ENCODE data around the gene KRTAP19-7. TPM values are rescaled to one million over a fixed set of nuclear protein-coding genes. Genes with fewer than 3 reads are reported as not detected.

The KRTAP19-7 gene
- total RNA-seq, 1 experiment from 2014 or later = not detected

- DNase-seq (no peak), ATAC-seq (no peak)
- ChIA-PET CTCF (no interaction called here), POLR2A (ENCODE audit: unreplicated experiment) (no interaction called here)
- Histone ChIP-seq H3K4me3 (ENCODE audit: low read length) (no peak overlapping the region), H3K4me2 (ENCODE audit: low read length) (no peak overlapping the region), H3K27ac (ENCODE audit: low read length) (no peak overlapping the region), H3F3A (ENCODE audit: low read length, unreplicated experiment) (no peaks in the 10 kb centered on the region), H2AFZ (ENCODE audit: low read length) (no peak overlapping the region), H3K9me3 (ENCODE audit: low read length) (no peaks in the 10 kb centered on the region), H3K27me3 (ENCODE audit: low read length) (no peaks in the 10 kb centered on the region), H3K9me2 (replicated peaks; ENCODE audit: low read length) (no peaks in the 10 kb centered on the region), H3K36me3 (ENCODE audit: low read depth, low read length) (no peaks in the 10 kb centered on the region), H4K20me1 (ENCODE audit: low read length) (no peaks in the 10 kb centered on the region), H3K9ac (ENCODE audit: low read length) (no peak overlapping the region), H3K79me2 (ENCODE audit: low read length) (no peaks in the 10 kb centered on the region), H3K4me1 (ENCODE audit: insufficient read depth, low read length) (no peaks in the 10 kb centered on the region)
- BruUV-seq (replicated peaks) = no TSS peak
- intact Hi-C loops (cut with micrococcal nuclease) = loop anchor here (10.0 kb wide), 1 partner anchor 58 kb away; no protein-coding TSS in a partner anchor
- no peak for TF ChIP-seq EZH2phosphoT487 (IDR thresholded peaks at IDR 0.05; ENCODE audit: borderline replicate concordance, low read length)
- TF ChIP-seq CTCF (conservative IDR thresholded peaks at IDR 0.05; ENCODE audit: low read depth, low read length) = no peak
- TF ChIP-seq EZH2 (IDR thresholded peaks at IDR 0.05; ENCODE audit: low read length, unreplicated experiment) = no peak
These were observed 21.8 kb upstream of the KRTAP19-7 start for GRCh38 chr21:30582870-30583269.

- Histone ChIP-seq H3K79me2 (ENCODE audit: low read length) (no peaks in the 10 kb centered on the region), H3K36me3 (ENCODE audit: low read depth, low read length) (no peaks in the 10 kb centered on the region), H3K4me2 (ENCODE audit: low read length) (no peak overlapping the region), H3K9me2 (replicated peaks; ENCODE audit: low read length) (no peaks in the 10 kb centered on the region), H3K27me3 (ENCODE audit: low read length) (no peaks in the 10 kb centered on the region), H3K9me3 (ENCODE audit: low read length) (no peaks in the 10 kb centered on the region), H3K9ac (ENCODE audit: low read length) (no peak overlapping the region), H3F3A (ENCODE audit: low read length, unreplicated experiment) (no peaks in the 10 kb centered on the region), H2AFZ (ENCODE audit: low read length) (no peak overlapping the region), H3K4me3 (ENCODE audit: low read length) (no peak overlapping the region), H3K27ac (ENCODE audit: low read length) (no peak overlapping the region), H3K4me1 (ENCODE audit: insufficient read depth, low read length) (no peaks in the 10 kb centered on the region), H4K20me1 (ENCODE audit: low read length) (no peaks in the 10 kb centered on the region)
- TF ChIP-seq CTCF (conservative IDR thresholded peaks at IDR 0.05; ENCODE audit: low read depth, low read length) (no peak), EZH2 (IDR thresholded peaks at IDR 0.05; ENCODE audit: low read length, unreplicated experiment) (no peak), EZH2phosphoT487 (IDR thresholded peaks at IDR 0.05; ENCODE audit: borderline replicate concordance, low read length) (no peak)
- peak; percentile 49 for DNase-seq
- POLR2A ChIA-PET (ENCODE audit: unreplicated experiment) = no interaction called here
- BruUV-seq (replicated peaks) = no TSS peak
- intact Hi-C loops (cut with micrococcal nuclease) = loop anchor here (10.0 kb wide), 1 partner anchor 55 kb away; no protein-coding TSS in a partner anchor
- CTCF ChIA-PET = no interaction called here
- ATAC-seq = peak; percentile 73
These were observed 19.0 kb upstream of the KRTAP19-7 start for GRCh38 chr21:30580132-30580531.

GRCh38 chr21:30579346-30579745 lies 18.2 kb upstream of the KRTAP19-7 start:
- Histone ChIP-seq H3K9ac (ENCODE audit: low read length) (no peak overlapping the region), H4K20me1 (ENCODE audit: low read length) (no peaks in the 10 kb centered on the region), H3K9me2 (replicated peaks; ENCODE audit: low read length) (no peaks in the 10 kb centered on the region), H3K9me3 (ENCODE audit: low read length) (no peaks in the 10 kb centered on the region), H3K36me3 (ENCODE audit: low read depth, low read length) (no peaks in the 10 kb centered on the region), H3K27ac (ENCODE audit: low read length) (no peak overlapping the region), H3K4me3 (ENCODE audit: low read length) (no peak overlapping the region), H3K79me2 (ENCODE audit: low read length) (no peaks in the 10 kb centered on the region), H3K27me3 (ENCODE audit: low read length) (no peaks in the 10 kb centered on the region), H3K4me2 (ENCODE audit: low read length) (no peak overlapping the region), H2AFZ (ENCODE audit: low read length) (no peak overlapping the region), H3K4me1 (ENCODE audit: insufficient read depth, low read length) (no peaks in the 10 kb centered on the region), H3F3A (ENCODE audit: low read length, unreplicated experiment) (no peaks in the 10 kb centered on the region)
- intact Hi-C loops (cut with micrococcal nuclease) = no loop called here
- DNase-seq (no peak), ATAC-seq (no peak)
- no peak for TF ChIP-seq EZH2 (IDR thresholded peaks at IDR 0.05; ENCODE audit: low read length, unreplicated experiment)
- TF ChIP-seq EZH2phosphoT487 (IDR thresholded peaks at IDR 0.05; ENCODE audit: borderline replicate concordance, low read length) = no peak
- TF ChIP-seq CTCF (conservative IDR thresholded peaks at IDR 0.05; ENCODE audit: low read depth, low read length) = no peak
- POLR2A ChIA-PET (ENCODE audit: unreplicated experiment) = no interaction called here
- no TSS peak for BruUV-seq (replicated peaks)
- CTCF ChIA-PET = no interaction called here
